ENCODE results near the gene OR4A16. TPM values are rescaled to one million over a fixed set of nuclear protein-coding genes. Genes with fewer than 3 reads are reported as not detected.

Gene OR4A16, protein sequence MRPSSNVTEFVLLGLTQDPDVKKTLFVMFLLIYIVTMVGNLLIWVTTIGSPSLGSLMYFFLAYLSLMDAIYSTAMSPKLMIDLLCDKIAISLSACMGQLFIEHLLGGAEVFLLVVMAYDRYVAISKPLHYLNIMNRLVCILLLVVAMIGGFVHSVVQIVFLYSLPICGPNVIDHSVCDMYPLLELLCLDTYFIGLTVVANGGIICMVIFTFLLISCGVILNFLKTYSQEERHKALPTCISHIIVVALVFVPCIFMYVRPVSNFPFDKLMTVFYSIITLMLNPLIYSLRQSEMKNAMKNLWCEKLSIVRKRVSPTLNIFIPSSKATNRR
- polyA plus RNA-seq (2013, experiment 1 of 4) = not detected
- polyA plus RNA-seq (2013, experiment 2 of 4) = not detected
- not detected for polyA plus RNA-seq (2013, experiment 3 of 4)
- not detected for polyA plus RNA-seq (2013, experiment 4 of 4)

GRCh38 chr11:55342901-55343300 lies at the start of gene OR4A16:
TSS of gene OR4A16 (plus strand) at chr11:55343201. CDS start at chr11:55343201, 0 bp downstream.
- Histone ChIP-seq H3K36me3 (ENCODE audit: control insufficient read depth, insufficient read depth, low read length) (no peaks in the 10 kb centered on the region), H3K4me3 (ENCODE audit: insufficient read depth, low read depth, low read length) (no peak within 1 kb of the TSS), H3K9me3 (ENCODE audit: control insufficient read depth, low read length) (peaks cover 5% of the 10 kb centered on the region), H3K27ac (ENCODE audit: insufficient read depth, low read depth, low read length, poor library complexity, severe bottlenecking) (no peak within 1 kb of the TSS), H3K4me1 (ENCODE audit: control insufficient read depth, insufficient read depth, low read length) (no peaks in the 10 kb centered on the region), H3K27me3 (ENCODE audit: control insufficient read depth, insufficient read depth, low read length, poor library complexity, severe bottlenecking) (no peaks in the 10 kb centered on the region)
- 79 to 87% methylated on average over 3 of the region's 3 CpGs for WGBS, 2 experiments

DNA sequence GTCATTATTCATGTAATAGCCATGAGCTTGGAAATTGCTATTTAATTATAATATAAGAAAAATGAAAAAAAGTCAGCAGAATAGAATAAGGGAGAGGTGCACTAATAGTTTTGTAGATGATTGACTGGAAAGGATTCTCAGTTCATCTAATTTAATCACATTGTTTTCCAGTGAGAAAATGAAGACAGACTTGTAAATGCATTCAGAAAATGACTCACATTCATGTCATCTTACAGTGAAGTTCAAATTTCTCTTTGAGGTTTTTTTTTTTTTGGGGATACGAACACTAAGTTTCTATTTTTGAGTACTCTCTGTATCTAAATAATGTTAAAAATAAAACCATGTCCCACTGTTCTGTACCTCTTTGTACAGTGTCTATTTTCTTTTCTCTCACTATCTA lies 18.5 kb upstream of the OR4A16 start:
- no CpG with 5 or more reads among the region's 1 CpG for WGBS, 2 experiments
- Histone ChIP-seq H3K4me3 (ENCODE audit: insufficient read depth, low read depth, low read length) (no peak overlapping the region), H3K9me3 (ENCODE audit: control insufficient read depth, low read length) (peaks cover 22% of the 10 kb centered on the region), H3K27ac (ENCODE audit: insufficient read depth, low read depth, low read length, poor library complexity, severe bottlenecking) (no peak overlapping the region), H3K4me1 (ENCODE audit: control insufficient read depth, insufficient read depth, low read length) (no peaks in the 10 kb centered on the region), H3K36me3 (ENCODE audit: control insufficient read depth, insufficient read depth, low read length) (no peaks in the 10 kb centered on the region), H3K27me3 (ENCODE audit: control insufficient read depth, insufficient read depth, low read length, poor library complexity, severe bottlenecking) (no peaks in the 10 kb centered on the region)

- no peaks in the 10 kb centered on the region for H3K4me1 ChIP-seq (ENCODE audit: control insufficient read depth, insufficient read depth, low read length)
- no peak overlapping the region for H3K4me3 ChIP-seq (ENCODE audit: insufficient read depth, low read depth, low read length)
- H3K9me3 ChIP-seq (ENCODE audit: control insufficient read depth, low read length) = peaks cover 5% of the 10 kb centered on the region
- no peaks in the 10 kb centered on the region for H3K27me3 ChIP-seq (ENCODE audit: control insufficient read depth, insufficient read depth, low read length, poor library complexity, severe bottlenecking)
- H3K36me3 ChIP-seq (ENCODE audit: control insufficient read depth, insufficient read depth, low read length) = no peaks in the 10 kb centered on the region
- H3K27ac ChIP-seq (ENCODE audit: insufficient read depth, low read depth, low read length, poor library complexity, severe bottlenecking) = no peak overlapping the region
- no CpG with 5 or more reads among the region's 1 CpG for whole genome bisulfite sequencing, 2 experiments
Observed at GRCh38 chr11:55345306-55345705, 2.3 kb downstream of the OR4A16 start.

DNA sequence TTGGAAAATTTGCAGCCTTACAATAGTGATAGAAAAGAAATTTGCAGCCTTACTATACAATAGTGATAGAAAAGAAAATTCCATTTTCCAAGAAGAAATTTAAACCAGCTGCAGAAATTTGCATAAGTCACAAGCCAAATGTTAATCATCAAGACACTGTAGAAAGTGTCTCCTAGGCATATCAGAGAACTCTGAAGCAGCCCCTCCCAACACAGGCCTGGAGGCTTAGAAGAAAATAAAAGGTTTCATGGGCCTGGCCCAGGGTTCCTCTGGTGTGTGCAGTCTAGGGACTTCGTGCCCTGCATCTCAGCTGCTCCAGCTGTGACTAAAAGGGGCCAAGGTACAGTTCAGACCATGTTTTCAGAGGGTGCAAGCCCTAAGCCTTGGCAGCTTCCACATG lies 6.0 kb downstream of the OR4A16 start:
- no peaks in the 10 kb centered on the region for H3K4me1 ChIP-seq (ENCODE audit: control insufficient read depth, insufficient read depth, low read length)
- no peak overlapping the region for H3K27ac ChIP-seq (ENCODE audit: insufficient read depth, low read depth, low read length, poor library complexity, severe bottlenecking)
- H3K9me3 ChIP-seq (ENCODE audit: control insufficient read depth, low read length) = peaks cover 8% of the 10 kb centered on the region
- WGBS, 2 experiments = 14 to 17% methylated on average over 1 of the region's 1 CpG
- H3K4me3 ChIP-seq (ENCODE audit: insufficient read depth, low read depth, low read length) = no peak overlapping the region
- H3K36me3 ChIP-seq (ENCODE audit: control insufficient read depth, insufficient read depth, low read length) = no peaks in the 10 kb centered on the region
- H3K27me3 ChIP-seq (ENCODE audit: control insufficient read depth, insufficient read depth, low read length, poor library complexity, severe bottlenecking) = no peaks in the 10 kb centered on the region

DNA sequence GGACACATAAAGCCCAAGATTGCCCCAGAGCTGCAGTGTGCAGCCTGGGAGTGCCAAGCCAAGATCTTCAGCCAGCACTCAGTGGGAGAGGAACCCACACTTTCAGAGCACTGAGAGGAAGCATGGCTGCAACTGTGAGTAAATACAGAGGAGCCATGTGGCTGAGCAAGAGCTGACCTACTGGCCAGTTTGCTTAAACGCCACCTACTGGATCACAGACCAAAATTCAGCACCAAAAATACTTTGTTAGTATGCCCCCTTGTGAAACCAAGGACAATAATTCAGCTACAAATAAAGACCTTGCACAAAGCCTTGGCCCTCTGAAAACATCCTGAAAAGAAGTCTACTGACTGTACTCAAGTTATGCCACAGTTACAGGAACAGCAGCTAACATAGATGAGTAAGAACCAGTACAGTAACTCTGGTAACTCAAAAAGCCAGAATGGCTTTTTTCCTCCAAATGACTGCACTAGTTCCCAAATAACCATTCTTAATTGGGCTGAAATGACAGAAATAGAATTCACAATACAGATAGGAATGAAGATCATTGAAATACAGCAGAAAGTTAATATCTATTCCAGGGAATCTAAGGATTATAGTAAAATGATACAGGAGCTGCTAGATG lies 14.7 kb downstream of the OR4A16 start:
- no peak overlapping the region for H3K4me3 ChIP-seq (ENCODE audit: insufficient read depth, low read depth, low read length)
- 11 to 21% methylated on average over 1 of the region's 1 CpG for WGBS, 2 experiments
- H3K27ac ChIP-seq (ENCODE audit: insufficient read depth, low read depth, low read length, poor library complexity, severe bottlenecking) = no peak overlapping the region
- peaks cover 22% of the 10 kb centered on the region for H3K9me3 ChIP-seq (ENCODE audit: control insufficient read depth, low read length)
- H3K27me3 ChIP-seq (ENCODE audit: control insufficient read depth, insufficient read depth, low read length, poor library complexity, severe bottlenecking) = no peaks in the 10 kb centered on the region
- no peaks in the 10 kb centered on the region for H3K36me3 ChIP-seq (ENCODE audit: control insufficient read depth, insufficient read depth, low read length)
- no peaks in the 10 kb centered on the region for H3K4me1 ChIP-seq (ENCODE audit: control insufficient read depth, insufficient read depth, low read length)

GRCh38 chr11:55367674-55368073 lies 24.7 kb downstream of the OR4A16 start, which contains the start of gene OR4A15:
TSS of gene OR4A15 (plus strand) at chr11:55367974. CDS start at chr11:55367974, 0 bp downstream.
- H3K4me1 ChIP-seq (ENCODE audit: control insufficient read depth, insufficient read depth, low read length) = no peaks in the 10 kb centered on the region
- no peaks in the 10 kb centered on the region for H3K27me3 ChIP-seq (ENCODE audit: control insufficient read depth, insufficient read depth, low read length, poor library complexity, severe bottlenecking)
- H3K36me3 ChIP-seq (ENCODE audit: control insufficient read depth, insufficient read depth, low read length) = no peaks in the 10 kb centered on the region
- no peak within 1 kb of the TSS for H3K27ac ChIP-seq (ENCODE audit: insufficient read depth, low read depth, low read length, poor library complexity, severe bottlenecking)
- H3K4me3 ChIP-seq (ENCODE audit: insufficient read depth, low read depth, low read length) = no peak within 1 kb of the TSS
- H3K9me3 ChIP-seq (ENCODE audit: control insufficient read depth, low read length) = peaks cover 9% of the 10 kb centered on the region
- WGBS, 2 experiments = 49 to 64% methylated on average over 4 of the region's 4 CpGs

Measured in ectodermal cell (in vitro differentiated cells).